GM21529 (cell line): ENCODE measurements around the gene OSR1.
"Not testable (repeated sequence)": the region's sequence is repeated elsewhere in the genome, so short reads cannot be mapped to it uniquely, and the experiment has no call there.

Source experiments
- ATAC-seq: cut with Tn5 transposase; IDR thresholded peaks from one replicate; pipeline ENCODE4 v1.9.1; 2021; ENCODE audit not compliant: unreplicated experiment

Gene OSR1

GRCh38 chr2:19358242-19359020, at the start of gene OSR1:
Gene OSR1 (minus strand): TSS chr2:19358623. CDS start chr2:19353805, 4,818 bp downstream.
- ATAC-seq: no peak

GRCh38 chr2:19403785-19404184, 45.4 kb upstream of the OSR1 start:
- no peak for ATAC-seq

GRCh38 chr2:19392191-19392590, 33.8 kb upstream of the OSR1 start:
- ATAC-seq: no peak

GRCh38 chr2:19389469-19389868, 31.0 kb upstream of the OSR1 start:
- ATAC-seq: not testable (repeated sequence)

GRCh38 chr2:19380532-19380931, 22.1 kb upstream of the OSR1 start:
- no peak for ATAC-seq

GRCh38 chr2:19378939-19379338, 20.5 kb upstream of the OSR1 start:
- no peak for ATAC-seq

- ATAC-seq: no peak
These were observed 19.3 kb upstream of the OSR1 start for GRCh38 chr2:19377717-19378116.

GRCh38 chr2:19373352-19373751, 14.9 kb upstream of the OSR1 start:
- no peak for ATAC-seq

- ATAC-seq: no peak
These were observed 13.7 kb upstream of the OSR1 start for GRCh38 chr2:19371996-19372582.

GRCh38 chr2:19369341-19369955, 11.0 kb upstream of the OSR1 start:
- no peak for ATAC-seq

GRCh38 chr2:19368760-19369159, 10.3 kb upstream of the OSR1 start:
- ATAC-seq: no peak

- ATAC-seq: no peak
These were observed 8.9 kb upstream of the OSR1 start for GRCh38 chr2:19367326-19367725.

- no peak for ATAC-seq
These were observed 6.7 kb upstream of the OSR1 start for GRCh38 chr2:19365126-19365525.

GRCh38 chr2:19364014-19364413, 5.6 kb upstream of the OSR1 start:
- ATAC-seq: no peak

- ATAC-seq: no peak
These were observed 5.0 kb upstream of the OSR1 start for GRCh38 chr2:19363474-19363778.

- ATAC-seq: peak; percentile 46
These were observed 4.5 kb upstream of the OSR1 start for GRCh38 chr2:19362755-19363473.

- ATAC-seq: no peak
These were observed 3.8 kb upstream of the OSR1 start for GRCh38 chr2:19362094-19362754.

GRCh38 chr2:19361325-19361990, 3.0 kb upstream of the OSR1 start:
- ATAC-seq: no peak

GRCh38 chr2:19360966-19361321, 2.5 kb upstream of the OSR1 start:
- no peak for ATAC-seq

GRCh38 chr2:19360266-19360965, 2.0 kb upstream of the OSR1 start:
- ATAC-seq: no peak
